HL-60 (cell line): ENCODE measurements around the gene CAND1.

ENCODE experiments used
- DNase-seq, 2 experiments: peaks; one replicate each; pipeline ENCODE4 v3.0.0-alpha.2; 2010 to 2020; ENCODE audit warnings: low read depth in 1 of 2, low spot score in 1 of 2
- H3K27ac ChIP-seq: fragments of 250-450 bp; sonication (Bioruptor Pico); replicated peaks from 2 replicates; pipeline ENCODE4 v1.5.1; 2020; ENCODE audit warnings: mild to moderate bottlenecking, moderate library complexity
- H3K27me3 ChIP-seq: fragments of 250-450 bp; sonication (Bioruptor Pico); 2 replicates; pipeline ENCODE4 v1.5.1; 2021; ENCODE audit warnings: mild to moderate bottlenecking, moderate library complexity; ENCODE audit not compliant: insufficient read depth, poor library complexity, severe bottlenecking
- H3K4me3 ChIP-seq: replicated peaks from 2 replicates; pipeline ENCODE4 v1.5.1; 2011; ENCODE audit warnings: mild to moderate bottlenecking, control low read depth, low read length; ENCODE audit not compliant: insufficient read depth
- GABPA ChIP-seq: IDR thresholded peaks from 2 replicates; pipeline ENCODE4 v1.6.1; 2012; ENCODE audit warnings: low read depth
- POLR2AphosphoS5 ChIP-seq: IDR thresholded peaks from 2 replicates; pipeline ENCODE4 v1.6.1; 2012; ENCODE audit warnings: low read depth
- SPI1 ChIP-seq: IDR thresholded peaks from 2 replicates; pipeline ENCODE4 v1.6.1; 2012; ENCODE audit warnings: low read depth, mild to moderate bottlenecking, borderline replicate concordance
- TF ChIP-seq, protein P1 (sequence below): IDR thresholded peaks from one replicate; pipeline ENCODE4 v1.5.1; 2011; ENCODE audit warnings: low read length, control low read depth, inconsistent platforms; ENCODE audit not compliant: insufficient read depth
- TF ChIP-seq, protein P2 (sequence below): IDR thresholded peaks from 2 replicates; pipeline ENCODE4 v1.6.1; 2012; ENCODE audit warnings: low read depth; ENCODE audit not compliant: insufficient replicate concordance

CAND1 gene

DNA sequence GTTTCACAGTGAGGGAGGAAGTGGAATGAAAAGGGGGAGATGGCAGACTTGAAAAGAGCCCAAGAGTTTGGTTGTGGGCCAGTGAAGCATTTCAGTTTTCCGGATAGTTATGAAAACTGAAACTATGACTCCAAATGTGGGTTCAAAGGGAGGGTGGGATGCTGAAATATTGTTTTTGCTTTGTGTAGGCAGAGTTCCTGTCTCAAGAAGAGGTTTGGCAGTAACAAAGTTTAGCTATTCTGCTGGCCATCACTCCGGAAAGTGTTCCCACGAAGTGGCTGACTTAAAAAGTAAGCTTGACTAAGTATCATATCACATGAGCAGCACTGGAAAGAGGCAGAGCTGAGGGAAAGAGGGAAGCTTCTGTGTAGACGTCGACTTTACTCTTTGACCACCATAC lies 85.2 kb downstream of the CAND1 start:
- DNase-seq: no peak
- H3K27ac ChIP-seq: no peak overlapping the region
- no peak overlapping the region for H3K4me3 ChIP-seq
- TF ChIP-seq POLR2AphosphoS5 (no peak), SPI1 (no peak), GABPA (no peak)
- TF ChIP-seq, protein P1, sequence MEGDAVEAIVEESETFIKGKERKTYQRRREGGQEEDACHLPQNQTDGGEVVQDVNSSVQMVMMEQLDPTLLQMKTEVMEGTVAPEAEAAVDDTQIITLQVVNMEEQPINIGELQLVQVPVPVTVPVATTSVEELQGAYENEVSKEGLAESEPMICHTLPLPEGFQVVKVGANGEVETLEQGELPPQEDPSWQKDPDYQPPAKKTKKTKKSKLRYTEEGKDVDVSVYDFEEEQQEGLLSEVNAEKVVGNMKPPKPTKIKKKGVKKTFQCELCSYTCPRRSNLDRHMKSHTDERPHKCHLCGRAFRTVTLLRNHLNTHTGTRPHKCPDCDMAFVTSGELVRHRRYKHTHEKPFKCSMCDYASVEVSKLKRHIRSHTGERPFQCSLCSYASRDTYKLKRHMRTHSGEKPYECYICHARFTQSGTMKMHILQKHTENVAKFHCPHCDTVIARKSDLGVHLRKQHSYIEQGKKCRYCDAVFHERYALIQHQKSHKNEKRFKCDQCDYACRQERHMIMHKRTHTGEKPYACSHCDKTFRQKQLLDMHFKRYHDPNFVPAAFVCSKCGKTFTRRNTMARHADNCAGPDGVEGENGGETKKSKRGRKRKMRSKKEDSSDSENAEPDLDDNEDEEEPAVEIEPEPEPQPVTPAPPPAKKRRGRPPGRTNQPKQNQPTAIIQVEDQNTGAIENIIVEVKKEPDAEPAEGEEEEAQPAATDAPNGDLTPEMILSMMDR: no peak
- TF ChIP-seq, protein P2, sequence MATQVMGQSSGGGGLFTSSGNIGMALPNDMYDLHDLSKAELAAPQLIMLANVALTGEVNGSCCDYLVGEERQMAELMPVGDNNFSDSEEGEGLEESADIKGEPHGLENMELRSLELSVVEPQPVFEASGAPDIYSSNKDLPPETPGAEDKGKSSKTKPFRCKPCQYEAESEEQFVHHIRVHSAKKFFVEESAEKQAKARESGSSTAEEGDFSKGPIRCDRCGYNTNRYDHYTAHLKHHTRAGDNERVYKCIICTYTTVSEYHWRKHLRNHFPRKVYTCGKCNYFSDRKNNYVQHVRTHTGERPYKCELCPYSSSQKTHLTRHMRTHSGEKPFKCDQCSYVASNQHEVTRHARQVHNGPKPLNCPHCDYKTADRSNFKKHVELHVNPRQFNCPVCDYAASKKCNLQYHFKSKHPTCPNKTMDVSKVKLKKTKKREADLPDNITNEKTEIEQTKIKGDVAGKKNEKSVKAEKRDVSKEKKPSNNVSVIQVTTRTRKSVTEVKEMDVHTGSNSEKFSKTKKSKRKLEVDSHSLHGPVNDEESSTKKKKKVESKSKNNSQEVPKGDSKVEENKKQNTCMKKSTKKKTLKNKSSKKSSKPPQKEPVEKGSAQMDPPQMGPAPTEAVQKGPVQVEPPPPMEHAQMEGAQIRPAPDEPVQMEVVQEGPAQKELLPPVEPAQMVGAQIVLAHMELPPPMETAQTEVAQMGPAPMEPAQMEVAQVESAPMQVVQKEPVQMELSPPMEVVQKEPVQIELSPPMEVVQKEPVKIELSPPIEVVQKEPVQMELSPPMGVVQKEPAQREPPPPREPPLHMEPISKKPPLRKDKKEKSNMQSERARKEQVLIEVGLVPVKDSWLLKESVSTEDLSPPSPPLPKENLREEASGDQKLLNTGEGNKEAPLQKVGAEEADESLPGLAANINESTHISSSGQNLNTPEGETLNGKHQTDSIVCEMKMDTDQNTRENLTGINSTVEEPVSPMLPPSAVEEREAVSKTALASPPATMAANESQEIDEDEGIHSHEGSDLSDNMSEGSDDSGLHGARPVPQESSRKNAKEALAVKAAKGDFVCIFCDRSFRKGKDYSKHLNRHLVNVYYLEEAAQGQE: no peak
- no peaks in the 10 kb centered on the region for H3K27me3 ChIP-seq

DNA sequence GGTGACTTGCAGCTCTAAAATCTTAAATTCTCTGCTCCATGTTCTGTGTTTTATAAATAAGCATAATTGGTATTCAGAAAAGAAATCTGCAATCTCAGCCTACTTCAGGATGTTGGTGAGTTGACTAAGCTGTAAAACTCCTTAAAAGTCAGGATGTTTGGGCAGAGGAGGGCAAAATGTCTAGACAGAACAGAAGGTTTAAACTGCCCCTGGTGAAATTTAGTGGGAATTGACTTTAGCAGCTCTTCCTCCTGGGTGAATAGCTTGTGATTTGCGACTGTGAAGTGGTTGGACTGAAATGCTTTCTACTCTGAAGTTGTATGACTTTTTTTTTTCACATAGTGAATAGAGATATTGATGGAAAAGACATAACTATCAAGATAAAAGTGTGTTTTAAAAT lies 85.8 kb downstream of the CAND1 start:
- H3K27ac ChIP-seq: no peak overlapping the region
- H3K27me3 ChIP-seq: no peaks in the 10 kb centered on the region
- no peak for DNase-seq
- H3K4me3 ChIP-seq: no peak overlapping the region
- TF ChIP-seq, protein P1: no peak
- TF ChIP-seq SPI1: no peak
- no peak for TF ChIP-seq GABPA
- TF ChIP-seq POLR2AphosphoS5: no peak
- TF ChIP-seq, protein P2: no peak

DNA sequence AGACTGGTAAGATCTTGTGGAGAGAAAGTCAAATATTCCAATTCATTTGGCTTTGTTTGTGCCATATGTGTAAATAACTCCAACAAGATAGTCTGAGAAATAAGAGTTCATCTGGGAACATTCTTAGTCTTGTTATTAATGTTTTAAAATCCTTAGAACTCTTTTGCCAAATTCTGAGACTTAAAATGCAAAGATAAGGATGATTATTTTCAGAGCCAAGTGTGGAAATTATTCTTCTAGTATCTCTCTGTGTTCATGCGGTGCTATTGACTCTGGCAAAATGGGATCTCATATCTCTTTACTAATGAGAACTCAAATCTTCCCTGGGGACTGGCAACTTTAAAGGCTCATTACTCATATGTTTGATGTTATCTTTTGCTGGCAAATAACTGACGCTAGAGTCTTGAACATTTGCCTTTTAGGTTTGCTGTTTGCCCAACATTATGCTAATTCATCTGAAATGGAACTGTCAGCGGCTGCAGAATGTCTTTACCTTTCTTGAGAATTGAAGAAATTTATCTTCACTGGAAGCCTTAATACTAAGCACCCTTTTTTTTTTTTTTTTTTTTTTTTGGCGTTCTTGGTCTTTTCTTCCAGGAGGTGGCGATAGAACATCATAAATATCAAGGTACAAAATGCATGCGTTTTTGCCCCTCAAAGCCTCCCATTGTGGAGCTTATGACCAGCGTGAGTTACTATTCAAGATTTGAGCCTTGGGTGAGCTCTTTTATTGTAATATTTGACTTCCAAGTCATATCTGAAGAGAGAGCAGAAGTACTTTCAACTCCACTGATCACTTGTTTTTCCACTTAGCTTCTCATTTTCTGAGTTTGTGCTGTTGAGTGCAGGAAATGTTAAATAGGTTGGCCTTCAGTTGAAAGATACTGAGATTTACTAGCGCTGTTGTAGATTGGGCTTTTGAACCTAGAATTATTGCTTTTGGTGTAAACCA lies 86.5 kb downstream of the CAND1 start:
- Histone ChIP-seq H3K4me3 (no peak overlapping the region), H3K27ac (no peak overlapping the region), H3K27me3 (no peaks in the 10 kb centered on the region)
- DNase-seq: no peak
- TF ChIP-seq SPI1 (no peak), GABPA (no peak), POLR2AphosphoS5 (no peak)
- TF ChIP-seq, protein P2: no peak
- TF ChIP-seq, protein P1: no peak
